NCI-H526 treated with DMSO at 0.1 percent for 48 hours (cell line): ENCODE measurements around the gene LIME1.

Experiments
- DNase-seq: peaks from one replicate; lab custom pipeline; 2025; lab: John Stamatoyannopoulos, UW

LIME1 gene, protein sequence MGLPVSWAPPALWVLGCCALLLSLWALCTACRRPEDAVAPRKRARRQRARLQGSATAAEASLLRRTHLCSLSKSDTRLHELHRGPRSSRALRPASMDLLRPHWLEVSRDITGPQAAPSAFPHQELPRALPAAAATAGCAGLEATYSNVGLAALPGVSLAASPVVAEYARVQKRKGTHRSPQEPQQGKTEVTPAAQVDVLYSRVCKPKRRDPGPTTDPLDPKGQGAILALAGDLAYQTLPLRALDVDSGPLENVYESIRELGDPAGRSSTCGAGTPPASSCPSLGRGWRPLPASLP

DNA sequence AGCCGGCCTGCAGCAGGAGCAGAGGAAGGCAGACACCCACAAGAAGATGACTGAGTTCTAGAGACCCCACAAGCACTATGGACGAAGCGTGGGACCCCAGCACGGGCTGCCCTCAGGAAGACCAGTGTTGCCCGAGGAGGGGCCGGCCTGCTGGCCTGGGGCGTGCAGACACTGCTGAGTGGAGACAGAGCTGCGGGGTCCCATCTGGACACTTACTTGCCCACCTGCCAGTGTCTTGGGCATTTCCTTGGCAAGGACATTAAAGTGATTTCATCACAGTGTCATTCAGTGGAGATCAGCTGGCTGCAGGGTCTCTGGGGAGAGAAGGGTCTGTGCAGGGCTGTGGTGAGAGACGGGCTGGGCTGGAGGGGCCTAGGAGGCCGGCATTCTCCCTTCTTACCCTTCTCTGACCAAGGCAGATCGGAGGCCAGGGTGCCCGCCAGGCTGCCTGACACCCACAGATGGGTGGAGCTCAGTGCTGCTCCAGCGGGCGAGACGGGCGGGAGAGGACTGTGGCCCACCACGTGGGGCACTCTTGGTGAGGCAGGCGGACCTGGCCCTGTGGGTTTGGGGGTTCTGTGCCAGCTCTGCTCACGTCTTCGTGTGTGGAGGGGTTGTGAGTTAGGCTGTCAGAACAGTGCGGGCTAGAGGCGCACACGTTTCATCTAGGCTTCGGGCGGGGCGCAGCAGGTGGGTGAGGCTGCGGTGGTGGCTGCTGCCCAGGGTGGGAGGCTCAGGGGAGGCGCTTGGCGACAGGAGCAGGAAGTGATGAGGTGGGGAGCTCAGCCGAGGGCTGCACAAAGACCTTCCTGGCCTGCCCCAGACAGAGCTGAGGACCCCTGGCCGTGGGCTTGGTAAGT lies at the start of gene LIME1:
Gene LIME1 (plus strand): TSS at position 806 of the 860 bp plus-strand sequence. CDS start 886 bp downstream, outside the sequence.
- no peak for DNase-seq

DNA sequence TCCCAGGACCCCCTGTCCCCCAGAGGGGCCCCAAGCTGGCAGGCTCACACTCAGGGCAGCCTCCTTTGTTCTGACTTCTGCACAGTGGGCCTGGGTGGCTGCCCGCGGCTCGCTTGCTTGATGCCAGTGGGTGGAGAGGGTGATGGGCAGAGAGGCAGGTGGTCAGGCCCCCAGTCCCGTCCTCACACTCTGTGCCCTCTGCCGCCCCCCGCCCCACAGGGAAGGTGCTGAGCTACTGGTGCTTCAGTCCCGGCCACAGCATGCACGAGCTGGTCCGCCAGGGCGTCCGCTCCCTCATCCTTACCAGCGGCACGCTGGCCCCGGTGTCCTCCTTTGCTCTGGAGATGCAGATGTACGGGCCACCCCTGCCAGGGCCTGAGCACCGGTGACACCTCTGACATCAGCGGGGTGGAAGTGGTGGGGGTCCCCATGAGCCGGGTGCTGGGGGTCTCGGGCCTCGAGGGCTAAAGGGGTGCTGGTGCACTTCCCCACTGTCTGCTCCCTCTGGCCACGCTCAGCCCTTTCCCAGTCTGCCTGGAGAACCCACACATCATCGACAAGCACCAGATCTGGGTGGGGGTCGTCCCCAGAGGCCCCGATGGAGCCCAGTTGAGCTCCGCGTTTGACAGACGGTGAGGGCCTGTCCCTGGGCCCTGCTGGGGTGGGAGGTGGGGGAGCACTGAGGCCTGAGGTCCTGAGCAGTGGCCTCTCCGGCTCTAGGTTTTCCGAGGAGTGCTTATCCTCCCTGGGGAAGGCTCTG lies 48.9 kb upstream of the LIME1 start:
- DNase-seq: no peak

DNA sequence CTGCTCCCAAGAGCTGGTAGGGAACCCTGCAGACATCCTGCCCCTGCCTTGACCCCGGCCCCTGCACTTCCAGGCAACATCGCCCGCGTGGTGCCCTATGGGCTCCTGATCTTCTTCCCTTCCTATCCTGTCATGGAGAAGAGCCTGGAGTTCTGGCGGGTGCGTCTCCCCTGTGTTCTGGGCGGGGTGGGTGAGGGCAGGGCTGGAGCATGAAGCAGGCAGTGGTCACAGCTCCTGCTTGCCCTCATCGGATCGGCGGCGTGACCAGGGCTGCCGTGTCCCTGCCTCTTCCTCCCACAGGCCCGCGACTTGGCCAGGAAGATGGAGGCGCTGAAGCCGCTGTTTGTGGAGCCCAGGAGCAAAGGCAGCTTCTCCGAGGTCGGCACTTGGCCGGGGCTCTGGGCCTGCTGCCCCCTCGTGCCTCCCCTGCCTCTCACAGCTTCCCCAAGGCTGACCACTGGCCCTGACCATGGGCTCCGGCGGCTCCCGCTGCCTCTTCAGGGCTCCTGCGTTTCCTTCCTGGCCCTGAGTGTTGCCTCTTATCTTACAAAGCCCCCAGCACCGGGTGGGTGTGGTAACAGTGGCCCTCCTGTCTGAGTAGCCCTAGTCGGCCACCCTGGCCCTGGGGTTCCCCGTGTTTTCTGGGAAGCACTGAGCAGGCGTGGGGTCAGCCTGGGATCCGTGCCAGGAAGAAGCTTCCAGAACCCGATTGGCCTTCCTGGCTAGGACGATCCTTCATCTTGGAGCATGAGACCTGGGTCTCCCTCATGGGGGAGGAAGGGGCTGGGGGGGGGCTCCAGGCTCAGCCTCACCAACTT lies 48.0 kb upstream of the LIME1 start:
- no peak for DNase-seq

DNA sequence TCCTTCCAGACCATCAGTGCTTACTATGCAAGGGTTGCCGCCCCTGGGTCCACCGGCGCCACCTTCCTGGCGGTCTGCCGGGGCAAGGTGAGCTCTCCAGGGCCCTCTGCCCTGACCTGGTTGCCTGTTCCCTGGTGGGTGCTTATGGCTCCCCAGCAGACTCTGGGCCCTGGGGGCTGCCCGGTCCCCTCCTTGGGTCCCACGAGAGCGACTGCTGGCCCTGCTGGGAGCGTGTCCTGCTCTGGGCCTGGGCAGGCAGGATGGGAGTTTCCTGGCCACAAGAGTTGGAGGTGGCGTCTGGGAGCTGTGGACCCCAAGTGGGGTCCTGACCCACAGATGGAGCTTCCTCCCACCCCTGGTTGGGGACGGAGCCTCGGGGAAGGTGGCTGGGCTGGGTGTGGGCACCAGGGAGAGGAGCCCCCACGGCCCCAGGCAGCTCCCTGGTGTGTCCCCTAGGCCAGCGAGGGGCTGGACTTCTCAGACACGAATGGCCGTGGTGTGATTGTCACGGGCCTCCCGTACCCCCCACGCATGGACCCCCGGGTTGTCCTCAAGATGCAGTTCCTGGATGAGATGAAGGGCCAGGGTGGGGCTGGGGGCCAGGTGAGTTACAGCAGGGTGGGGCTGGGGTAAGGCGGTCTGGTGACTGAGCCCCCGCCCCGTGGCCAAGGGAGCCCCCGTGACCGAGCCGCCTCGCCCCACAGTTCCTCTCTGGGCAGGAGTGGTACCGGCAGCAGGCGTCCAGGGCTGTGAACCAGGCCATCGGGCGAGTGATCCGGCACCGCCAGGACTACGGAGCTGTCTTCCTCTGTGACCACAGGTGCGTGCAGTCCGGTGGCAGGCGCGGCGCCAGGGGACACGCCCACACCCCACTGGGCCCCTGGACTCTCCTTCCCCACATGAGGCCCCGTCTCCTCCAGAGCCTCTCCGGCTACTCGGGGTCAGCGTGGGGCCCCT lies 47.1 kb upstream of the LIME1 start:
- no peak for DNase-seq

DNA sequence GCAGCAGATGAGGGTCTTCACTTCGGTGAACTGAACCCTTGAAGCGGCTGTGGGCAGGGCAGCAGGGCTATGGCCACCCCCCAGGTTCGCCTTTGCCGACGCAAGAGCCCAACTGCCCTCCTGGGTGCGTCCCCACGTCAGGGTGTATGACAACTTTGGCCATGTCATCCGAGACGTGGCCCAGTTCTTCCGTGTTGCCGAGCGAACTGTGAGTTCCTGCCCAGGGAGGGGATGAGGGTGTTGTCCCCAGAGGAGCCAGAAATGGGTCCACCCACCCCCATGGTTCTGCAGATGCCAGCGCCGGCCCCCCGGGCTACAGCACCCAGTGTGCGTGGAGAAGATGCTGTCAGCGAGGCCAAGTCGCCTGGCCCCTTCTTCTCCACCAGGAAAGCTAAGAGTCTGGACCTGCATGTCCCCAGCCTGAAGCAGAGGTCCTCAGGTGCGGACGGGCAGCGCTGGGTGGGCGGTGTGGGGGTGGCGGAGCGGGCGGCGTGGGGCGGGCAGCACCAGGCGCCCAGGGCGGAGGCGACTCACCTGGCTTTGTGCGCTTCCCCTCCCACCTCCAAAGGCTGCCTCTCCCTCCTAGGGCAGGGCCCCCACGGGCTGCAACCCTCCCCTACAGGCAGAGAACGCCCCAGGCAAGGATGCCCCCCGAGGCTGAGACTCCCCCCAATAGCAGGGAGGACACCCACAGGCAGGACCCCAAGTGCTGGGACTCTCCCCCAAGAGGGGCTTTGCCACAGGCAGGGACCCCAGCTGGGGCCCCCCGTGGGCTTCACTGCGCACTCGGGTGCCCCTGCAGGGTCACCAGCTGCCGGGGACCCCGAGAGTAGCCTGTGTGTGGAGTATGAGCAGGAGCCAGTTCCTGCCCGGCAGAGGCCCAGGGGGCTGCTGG lies 46.2 kb upstream of the LIME1 start:
- DNase-seq: no peak

DNA sequence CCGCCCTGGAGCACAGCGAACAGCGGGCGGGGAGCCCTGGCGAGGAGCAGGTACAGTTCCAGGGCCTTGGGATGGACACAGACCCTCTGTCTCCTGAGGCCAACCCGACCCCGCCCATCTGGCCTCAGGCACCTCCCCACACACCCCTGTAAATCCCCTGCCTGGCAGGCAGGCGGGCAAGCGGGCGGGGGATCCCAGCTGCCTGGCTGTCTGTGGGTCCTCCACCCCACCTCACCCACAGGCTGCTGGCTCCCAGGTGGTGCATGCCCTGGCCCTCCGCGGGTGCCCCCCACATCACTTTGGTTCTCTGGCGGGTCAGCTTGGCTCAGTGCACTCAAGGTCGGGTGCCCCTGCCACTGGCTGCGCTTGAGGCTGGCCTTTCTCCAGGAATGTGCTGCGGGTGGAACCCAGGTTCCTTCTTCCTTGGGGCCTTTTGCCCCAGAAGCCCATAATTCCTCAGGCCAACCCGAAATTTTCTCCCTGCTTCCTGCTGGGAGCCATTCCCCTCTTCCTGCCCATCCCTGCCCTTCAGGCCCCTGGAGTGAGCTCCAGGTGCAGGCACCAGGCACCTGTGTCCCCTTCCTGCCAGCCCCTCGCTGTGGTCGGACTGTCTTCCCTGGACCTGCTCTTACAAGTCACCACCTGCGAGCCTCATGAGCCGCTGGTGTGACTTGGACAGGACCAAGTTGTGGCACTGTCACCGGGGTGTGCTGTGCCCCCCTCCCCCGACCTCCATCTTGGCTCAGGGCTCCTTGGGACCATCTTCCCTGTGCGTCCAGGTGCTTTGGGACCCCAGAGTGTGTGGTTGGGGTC lies 45.4 kb upstream of the LIME1 start:
- no peak for DNase-seq

DNA sequence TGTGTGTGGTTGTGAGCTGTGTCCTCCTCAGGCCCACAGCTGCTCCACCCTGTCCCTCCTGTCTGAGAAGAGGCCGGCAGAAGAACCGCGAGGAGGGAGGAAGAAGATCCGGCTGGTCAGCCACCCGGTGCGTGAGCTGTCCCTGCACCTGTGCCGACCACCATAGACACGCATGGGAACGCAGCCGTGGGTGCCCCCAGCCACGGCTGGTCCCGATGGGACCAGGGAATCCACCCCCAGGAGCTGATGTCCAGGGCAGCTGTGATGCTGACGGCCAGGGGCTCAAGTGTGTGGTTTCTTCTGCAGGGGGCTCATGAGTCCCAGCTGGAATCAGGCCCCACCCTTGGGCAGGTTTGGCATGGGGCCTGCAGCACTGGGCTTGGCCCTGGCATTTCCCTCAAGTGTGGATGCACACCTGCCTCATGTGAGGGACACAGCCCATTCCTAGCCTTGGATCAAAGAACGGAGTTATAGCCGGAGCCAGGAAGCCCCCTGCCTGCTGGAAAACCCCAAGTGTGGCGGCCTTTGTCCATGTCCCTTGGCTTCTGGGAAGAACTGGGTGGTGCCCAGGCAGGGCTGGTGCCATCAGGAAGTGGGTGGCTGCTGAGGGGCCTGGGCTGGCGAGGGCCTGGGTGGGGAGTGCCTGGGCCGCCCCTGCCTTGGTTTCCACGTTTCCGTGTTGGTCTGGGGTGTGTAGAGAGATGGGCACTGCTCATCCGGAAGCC lies 44.6 kb upstream of the LIME1 start:
- no peak for DNase-seq

DNA sequence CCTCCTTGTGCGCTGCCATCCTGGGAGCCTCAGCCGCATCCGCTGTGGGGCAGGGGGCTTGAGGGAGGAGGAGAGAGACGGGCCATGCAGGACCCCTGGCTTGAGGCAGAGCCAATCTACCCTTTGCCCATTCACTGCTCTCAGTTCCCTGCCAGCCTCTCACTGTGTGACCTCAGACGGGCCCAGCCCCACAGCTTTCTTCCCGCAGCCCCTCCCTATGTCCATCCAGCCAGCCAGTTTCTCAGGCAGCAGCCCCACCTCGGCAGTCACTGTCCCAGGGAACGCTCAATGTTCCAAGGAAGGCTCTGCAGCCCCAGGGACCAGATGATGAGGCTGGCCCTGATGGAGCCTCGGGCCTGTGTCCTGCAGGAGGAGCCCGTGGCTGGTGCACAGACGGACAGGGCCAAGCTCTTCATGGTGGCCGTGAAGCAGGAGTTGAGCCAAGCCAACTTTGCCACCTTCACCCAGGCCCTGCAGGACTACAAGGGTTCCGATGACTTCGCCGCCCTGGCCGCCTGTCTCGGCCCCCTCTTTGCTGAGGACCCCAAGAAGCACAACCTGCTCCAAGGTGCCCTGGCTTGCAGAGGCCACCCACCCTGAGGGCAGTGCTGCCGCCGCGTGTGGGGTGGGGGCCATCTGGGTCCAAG lies 43.9 kb upstream of the LIME1 start:
- DNase-seq: no peak

DNA sequence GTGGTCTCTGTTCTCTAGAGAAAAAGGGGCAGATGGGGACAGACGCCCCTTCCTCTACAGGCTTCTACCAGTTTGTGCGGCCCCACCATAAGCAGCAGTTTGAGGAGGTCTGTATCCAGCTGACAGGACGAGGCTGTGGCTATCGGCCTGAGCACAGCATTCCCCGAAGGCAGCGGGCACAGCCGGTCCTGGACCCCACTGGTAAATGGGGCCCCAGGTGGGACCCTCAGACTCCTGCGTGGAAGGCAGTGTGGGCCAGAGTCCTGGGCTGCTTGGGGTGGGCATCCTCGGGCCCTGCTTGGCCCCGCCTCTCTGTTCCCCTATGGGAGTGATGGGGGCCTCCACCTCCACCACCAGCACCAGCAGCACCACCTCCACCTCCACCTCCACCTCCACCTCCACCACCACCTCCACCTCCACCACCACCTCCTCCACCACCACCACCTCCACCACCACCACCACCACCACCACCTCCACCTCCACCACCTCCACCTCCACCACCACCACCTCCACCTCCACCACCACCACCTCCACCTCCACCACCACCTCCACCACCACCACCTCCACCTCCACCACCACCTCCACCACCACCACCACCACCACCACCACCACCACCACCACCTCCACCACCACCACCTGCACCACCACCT lies 43.3 kb upstream of the LIME1 start:
- DNase-seq: no peak

DNA sequence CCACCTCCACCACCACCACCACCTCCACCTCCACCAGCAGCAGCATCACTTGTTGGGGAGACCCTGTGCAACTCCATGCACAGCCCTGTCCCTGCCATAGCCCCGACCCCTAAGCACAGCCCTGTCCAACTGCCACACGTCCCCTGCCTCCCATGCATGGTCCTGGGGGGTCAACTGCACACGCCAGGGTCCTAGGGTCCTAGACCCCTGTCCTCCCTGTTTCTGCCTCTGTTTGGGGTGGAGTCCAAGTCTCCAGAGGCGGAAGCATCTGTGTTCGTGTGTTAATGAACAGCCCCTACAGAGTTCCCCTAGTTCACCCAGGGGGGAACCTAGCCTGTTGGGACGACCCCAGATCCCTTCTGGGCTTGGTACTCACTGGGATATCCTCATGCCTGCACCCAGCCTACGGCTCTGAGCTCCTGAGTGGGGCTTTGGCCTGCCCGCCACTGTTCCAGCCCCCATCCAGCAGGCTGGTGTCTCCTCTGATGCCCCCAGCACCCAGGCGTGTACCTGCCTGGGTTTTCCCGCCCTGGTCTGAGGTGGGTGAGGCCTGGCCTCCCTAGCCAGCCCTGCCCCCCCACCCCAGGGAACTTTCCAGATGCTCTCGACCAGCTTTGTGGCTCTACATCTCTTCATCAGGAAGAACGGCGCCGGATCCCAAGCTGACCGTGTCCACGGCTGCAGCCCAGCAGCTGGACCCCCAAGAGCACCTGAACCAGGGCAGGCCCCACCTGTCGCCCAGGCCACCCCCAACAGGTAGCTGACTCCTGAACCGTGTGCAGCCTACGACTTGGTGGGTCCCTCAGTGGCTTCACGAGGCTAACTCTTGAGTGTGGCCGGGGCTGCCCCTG lies 42.5 kb upstream of the LIME1 start:
- DNase-seq: no peak

DNA sequence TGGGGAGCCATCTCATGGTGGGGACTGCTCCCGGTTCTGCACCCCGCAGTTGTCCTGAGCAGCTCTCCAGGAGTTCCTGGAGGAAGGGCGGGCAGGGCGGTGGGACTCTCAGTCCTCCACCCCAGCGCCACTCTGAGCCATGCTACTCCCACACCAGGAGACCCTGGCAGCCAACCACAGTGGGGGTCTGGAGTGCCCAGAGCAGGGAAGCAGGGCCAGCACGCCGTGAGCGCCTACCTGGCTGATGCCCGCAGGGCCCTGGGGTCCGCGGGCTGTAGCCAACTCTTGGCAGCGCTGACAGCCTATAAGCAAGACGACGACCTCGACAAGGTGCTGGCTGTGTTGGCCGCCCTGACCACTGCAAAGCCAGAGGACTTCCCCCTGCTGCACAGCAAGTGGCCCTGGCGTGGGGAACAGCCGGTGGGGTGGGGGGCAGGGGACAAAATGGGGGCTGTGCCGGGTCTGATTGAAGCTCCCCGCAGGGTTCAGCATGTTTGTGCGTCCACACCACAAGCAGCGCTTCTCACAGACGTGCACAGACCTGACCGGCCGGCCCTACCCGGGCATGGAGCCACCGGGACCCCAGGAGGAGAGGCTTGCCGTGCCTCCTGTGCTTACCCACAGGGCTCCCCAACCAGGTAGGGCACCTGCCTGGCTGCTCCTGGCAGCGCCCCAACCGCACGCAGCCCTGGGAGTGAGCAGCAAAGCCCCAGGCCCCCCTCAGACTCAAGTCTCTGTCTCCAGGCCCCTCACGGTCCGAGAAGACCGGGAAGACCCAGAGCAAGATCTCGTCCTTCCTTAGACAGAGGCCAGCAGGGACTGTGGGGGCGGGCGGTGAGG lies 41.7 kb upstream of the LIME1 start:
- DNase-seq: no peak

DNA sequence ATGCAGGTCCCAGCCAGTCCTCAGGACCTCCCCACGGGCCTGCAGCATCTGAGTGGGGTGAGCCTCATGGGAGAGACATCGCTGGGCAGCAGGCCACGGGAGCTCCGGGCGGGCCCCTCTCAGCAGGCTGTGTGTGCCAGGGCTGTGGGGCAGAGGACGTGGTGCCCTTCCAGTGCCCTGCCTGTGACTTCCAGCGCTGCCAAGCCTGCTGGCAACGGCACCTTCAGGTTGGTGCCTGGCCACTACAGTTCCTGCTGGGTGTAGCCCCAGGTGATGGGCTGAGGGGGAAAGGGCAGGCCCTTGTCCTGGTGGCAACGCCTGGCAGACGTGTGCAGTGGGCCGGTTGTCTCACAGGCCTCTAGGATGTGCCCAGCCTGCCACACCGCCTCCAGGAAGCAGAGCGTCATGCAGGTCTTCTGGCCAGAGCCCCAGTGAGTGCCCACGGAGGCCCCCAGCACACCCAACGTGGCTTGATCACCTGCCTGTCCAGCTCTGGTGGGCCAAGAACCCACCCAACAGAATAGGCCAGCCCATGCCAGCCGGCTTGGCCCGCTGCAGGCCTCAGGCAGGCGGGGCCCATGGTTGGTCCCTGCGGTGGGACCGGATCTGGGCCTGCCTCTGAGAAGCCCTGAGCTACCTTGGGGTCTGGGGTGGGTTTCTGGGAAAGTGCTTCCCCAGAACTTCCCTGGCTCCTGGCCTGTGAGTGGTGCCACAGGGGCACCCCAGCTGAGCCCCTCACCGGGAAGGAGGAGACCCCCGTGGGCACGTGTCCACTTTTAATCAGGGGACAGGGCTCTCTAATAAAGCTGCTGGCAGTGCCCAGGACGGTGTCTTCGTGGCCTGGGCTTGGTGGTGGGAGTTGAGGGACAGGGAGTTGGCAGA lies 40.8 kb upstream of the LIME1 start:
- no peak for DNase-seq

DNA sequence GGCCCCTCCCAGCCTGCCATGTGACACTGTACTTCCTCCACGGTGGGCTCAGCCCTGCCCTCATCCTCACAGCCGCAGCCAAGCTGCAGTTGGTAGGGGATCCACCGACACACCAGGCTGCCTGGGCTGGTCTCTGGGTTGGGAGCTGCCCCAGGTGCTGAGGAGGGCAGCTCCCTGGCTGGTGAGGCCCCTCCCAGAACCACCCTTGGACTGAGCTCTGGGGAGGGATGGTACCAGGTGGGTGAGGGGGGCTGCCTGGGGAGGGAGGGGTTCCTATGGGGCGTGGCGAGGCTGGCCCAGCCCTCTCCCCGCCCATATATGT lies 40.2 kb upstream of the LIME1 start:
- DNase-seq: no peak

DNA sequence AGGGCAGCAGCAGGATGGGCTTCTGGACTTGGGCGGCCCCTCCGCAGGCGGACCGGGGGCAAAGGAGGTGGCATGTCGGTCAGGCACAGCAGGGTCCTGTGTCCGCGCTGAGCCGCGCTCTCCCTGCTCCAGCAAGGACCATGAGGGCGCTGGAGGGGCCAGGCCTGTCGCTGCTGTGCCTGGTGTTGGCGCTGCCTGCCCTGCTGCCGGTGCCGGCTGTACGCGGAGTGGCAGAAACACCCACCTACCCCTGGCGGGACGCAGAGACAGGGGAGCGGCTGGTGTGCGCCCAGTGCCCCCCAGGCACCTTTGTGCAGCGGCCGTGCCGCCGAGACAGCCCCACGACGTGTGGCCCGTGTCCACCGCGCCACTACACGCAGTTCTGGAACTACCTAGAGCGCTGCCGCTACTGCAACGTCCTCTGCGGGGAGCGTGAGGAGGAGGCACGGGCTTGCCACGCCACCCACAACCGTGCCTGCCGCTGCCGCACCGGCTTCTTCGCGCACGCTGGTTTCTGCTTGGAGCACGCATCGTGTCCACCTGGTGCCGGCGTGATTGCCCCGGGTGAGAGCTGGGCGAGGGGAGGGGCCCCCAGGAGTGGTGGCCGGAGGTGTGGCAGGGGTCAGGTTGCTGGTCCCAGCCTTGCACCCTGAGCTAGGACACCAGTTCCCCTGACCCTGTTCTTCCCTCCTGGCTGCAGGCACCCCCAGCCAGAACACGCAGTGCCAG lies 39.7 kb upstream of the LIME1 start, which contains the start of gene TNFRSF6B:
Gene TNFRSF6B (plus strand): TSS at position 25 of the 729 bp plus-strand sequence. CDS start 116 bp downstream, at position 141.
- DNase-seq: no peak
